Measurements from ENCODE around the gene ZACN.

ZACN gene

DNA sequence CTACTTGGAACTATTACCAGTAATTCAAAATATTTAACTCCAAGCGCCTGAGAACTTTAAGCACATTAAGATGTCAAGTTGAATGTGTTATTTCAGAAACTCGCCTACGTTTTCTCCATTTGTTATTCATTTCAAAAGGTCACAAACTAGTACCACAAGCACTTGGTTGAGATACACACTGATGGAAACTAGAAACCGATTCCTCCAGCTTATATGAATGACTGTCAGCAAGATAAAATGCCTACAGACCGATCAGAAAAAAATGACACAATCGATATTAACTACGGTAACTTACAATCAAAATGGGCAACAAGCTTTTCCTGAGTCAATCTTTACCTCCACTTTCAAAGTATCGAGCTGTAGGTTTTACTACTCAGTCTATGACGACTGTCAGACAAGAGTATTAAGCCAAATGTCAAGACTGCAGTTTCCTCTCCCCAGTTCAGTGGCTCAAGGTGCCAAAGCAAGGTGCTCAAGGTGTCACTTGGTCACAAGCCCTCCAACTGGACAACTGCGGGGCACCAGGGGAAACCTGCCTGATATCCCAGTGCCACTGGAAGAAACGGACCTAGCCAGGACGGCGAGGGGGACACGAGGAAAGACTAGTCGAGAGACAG is 7.3 kb upstream of the ZACN start:
- peak overlapping the region; percentile 97 for H3K4me2 ChIP-seq (ENCODE audit: low read depth, low read length, poor library complexity, severe bottlenecking)
- no peaks in the 10 kb centered on the region for H3K9me3 ChIP-seq (ENCODE audit: insufficient read depth, low read length)
- H3K36me3 ChIP-seq (ENCODE audit: low read length) = no peaks in the 10 kb centered on the region
- H3K79me2 ChIP-seq (ENCODE audit: insufficient read depth, low read length) = peaks cover 31% of the 10 kb centered on the region
- H3K27ac ChIP-seq (ENCODE audit: low read depth, low read length) = peak overlapping the region; percentile 68
- peak overlapping the region; percentile 93 for H3K9ac ChIP-seq (ENCODE audit: low read length)
- peak overlapping the region; percentile 91 for H2AFZ ChIP-seq (ENCODE audit: low read depth, low read length, severe bottlenecking)
- TF ChIP-seq, protein P1, sequence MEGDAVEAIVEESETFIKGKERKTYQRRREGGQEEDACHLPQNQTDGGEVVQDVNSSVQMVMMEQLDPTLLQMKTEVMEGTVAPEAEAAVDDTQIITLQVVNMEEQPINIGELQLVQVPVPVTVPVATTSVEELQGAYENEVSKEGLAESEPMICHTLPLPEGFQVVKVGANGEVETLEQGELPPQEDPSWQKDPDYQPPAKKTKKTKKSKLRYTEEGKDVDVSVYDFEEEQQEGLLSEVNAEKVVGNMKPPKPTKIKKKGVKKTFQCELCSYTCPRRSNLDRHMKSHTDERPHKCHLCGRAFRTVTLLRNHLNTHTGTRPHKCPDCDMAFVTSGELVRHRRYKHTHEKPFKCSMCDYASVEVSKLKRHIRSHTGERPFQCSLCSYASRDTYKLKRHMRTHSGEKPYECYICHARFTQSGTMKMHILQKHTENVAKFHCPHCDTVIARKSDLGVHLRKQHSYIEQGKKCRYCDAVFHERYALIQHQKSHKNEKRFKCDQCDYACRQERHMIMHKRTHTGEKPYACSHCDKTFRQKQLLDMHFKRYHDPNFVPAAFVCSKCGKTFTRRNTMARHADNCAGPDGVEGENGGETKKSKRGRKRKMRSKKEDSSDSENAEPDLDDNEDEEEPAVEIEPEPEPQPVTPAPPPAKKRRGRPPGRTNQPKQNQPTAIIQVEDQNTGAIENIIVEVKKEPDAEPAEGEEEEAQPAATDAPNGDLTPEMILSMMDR (IDR thresholded peaks at IDR 0.05; ENCODE audit: insufficient read depth, low read length, poor library complexity, severe bottlenecking) = no peak
- TF ChIP-seq EZH2phosphoT487 (conservative IDR thresholded peaks at IDR 0.05; ENCODE audit: low read length) = no peak
- peak overlapping the region; percentile 90 for H3K4me3 ChIP-seq (ENCODE audit: insufficient read depth, low read length, poor library complexity, severe bottlenecking)
- H3K27me3 ChIP-seq (ENCODE audit: low read length) = no peaks in the 10 kb centered on the region
- no peaks in the 10 kb centered on the region for H3K9me2 ChIP-seq (replicated peaks; ENCODE audit: insufficient read depth, low read length)
- H4K20me1 ChIP-seq (ENCODE audit: low read depth, low read length) = no peaks in the 10 kb centered on the region
- H3F3A ChIP-seq (ENCODE audit: insufficient read depth) = peaks cover 12% of the 10 kb centered on the region

DNA sequence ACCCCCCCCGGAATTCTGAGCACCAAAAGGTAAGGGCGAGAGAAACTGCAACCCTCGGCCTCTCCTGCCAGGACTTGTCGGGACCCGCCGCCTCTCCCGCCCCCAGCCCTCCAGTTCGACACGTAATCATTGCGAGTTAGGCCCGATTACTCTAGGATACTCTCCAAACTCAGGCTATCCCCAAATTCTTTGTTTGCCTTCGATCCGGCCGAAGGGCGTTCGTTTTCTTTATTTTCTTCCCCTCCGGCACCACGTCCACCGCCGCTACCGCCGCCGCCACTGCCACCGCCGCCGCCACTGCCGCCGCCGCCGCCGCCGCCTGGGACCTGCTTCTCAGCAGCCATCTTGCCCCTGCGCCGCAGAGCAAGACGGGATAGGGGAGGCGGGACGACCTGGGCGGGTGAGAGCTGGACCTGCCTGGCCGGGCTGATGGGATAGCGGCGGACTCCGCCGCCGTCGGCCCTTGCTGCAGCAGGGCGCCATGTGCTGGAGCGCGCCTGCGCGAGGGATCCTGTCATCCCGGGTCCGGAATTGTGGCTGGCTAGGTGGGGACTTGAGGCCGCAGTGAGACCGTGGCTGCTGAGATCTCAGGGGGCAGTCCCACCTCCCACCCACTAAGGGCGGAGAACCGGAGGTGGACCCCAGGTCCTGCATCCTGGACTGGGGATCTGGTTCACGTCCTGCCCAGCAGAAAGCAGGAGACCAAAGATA is 6.7 kb upstream of the ZACN start, which contains the start of gene SRP68:
Gene SRP68 (minus strand): TSS at position 370 of the 711 bp plus-strand sequence. CDS start 26 bp downstream, at position 344.
- peak within 1 kb of the TSS; percentile 91 for H2AFZ ChIP-seq (ENCODE audit: low read depth, low read length, severe bottlenecking)
- no peaks in the 10 kb centered on the region for H3K9me3 ChIP-seq (ENCODE audit: insufficient read depth, low read length)
- H3K9ac ChIP-seq (ENCODE audit: low read length) = peak within 1 kb of the TSS; percentile 93
- peak within 1 kb of the TSS; percentile 90 for H3K4me3 ChIP-seq (ENCODE audit: insufficient read depth, low read length, poor library complexity, severe bottlenecking)
- H3K4me2 ChIP-seq (ENCODE audit: low read depth, low read length, poor library complexity, severe bottlenecking) = peak within 1 kb of the TSS; percentile 97
- no peaks in the 10 kb centered on the region for H3K9me2 ChIP-seq (replicated peaks; ENCODE audit: insufficient read depth, low read length)
- TF ChIP-seq, protein P1 (IDR thresholded peaks at IDR 0.05; ENCODE audit: insufficient read depth, low read length, poor library complexity, severe bottlenecking) = no peak
- no peak for TF ChIP-seq EZH2phosphoT487 (conservative IDR thresholded peaks at IDR 0.05; ENCODE audit: low read length)
- no peaks in the 10 kb centered on the region for H4K20me1 ChIP-seq (ENCODE audit: low read depth, low read length)
- H3K27me3 ChIP-seq (ENCODE audit: low read length) = no peaks in the 10 kb centered on the region
- H3K36me3 ChIP-seq (ENCODE audit: low read length) = no peaks in the 10 kb centered on the region
- peaks cover 31% of the 10 kb centered on the region for H3K79me2 ChIP-seq (ENCODE audit: insufficient read depth, low read length)
- peak within 1 kb of the TSS; percentile 68 for H3K27ac ChIP-seq (ENCODE audit: low read depth, low read length)
- peaks cover 12% of the 10 kb centered on the region for H3F3A ChIP-seq (ENCODE audit: insufficient read depth)

GRCh38 chr17:76074390-76075363 is 4.3 kb upstream of the ZACN start, which contains the start of gene GALR2:
GALR2 (plus strand) TSS chr17:76074781; CDS start chr17:76074884, 103 bp downstream.
- Histone ChIP-seq H3K9ac (ENCODE audit: low read length) (no peak within 1 kb of the TSS), H3K9me3 (ENCODE audit: insufficient read depth, low read length) (no peaks in the 10 kb centered on the region), H3K27ac (ENCODE audit: low read depth, low read length) (no peak within 1 kb of the TSS), H3K36me3 (ENCODE audit: low read length) (no peaks in the 10 kb centered on the region), H3K9me2 (replicated peaks; ENCODE audit: insufficient read depth, low read length) (no peaks in the 10 kb centered on the region), H3K4me3 (ENCODE audit: insufficient read depth, low read length, poor library complexity, severe bottlenecking) (no peak within 1 kb of the TSS), H2AFZ (ENCODE audit: low read depth, low read length, severe bottlenecking) (no peak within 1 kb of the TSS), H3F3A (ENCODE audit: insufficient read depth) (peaks cover 12% of the 10 kb centered on the region), H3K79me2 (ENCODE audit: insufficient read depth, low read length) (peaks cover 31% of the 10 kb centered on the region), H4K20me1 (ENCODE audit: low read depth, low read length) (no peaks in the 10 kb centered on the region), H3K27me3 (ENCODE audit: low read length) (no peaks in the 10 kb centered on the region), H3K4me2 (ENCODE audit: low read depth, low read length, poor library complexity, severe bottlenecking) (no peak within 1 kb of the TSS)
- no peak for TF ChIP-seq EZH2phosphoT487 (conservative IDR thresholded peaks at IDR 0.05; ENCODE audit: low read length)
- TF ChIP-seq, protein P1 (IDR thresholded peaks at IDR 0.05; ENCODE audit: insufficient read depth, low read length, poor library complexity, severe bottlenecking) = no peak
